ENCODE measurements around the gene CERS6. TPM values are rescaled to one million over a fixed set of nuclear protein-coding genes. Genes with fewer than 3 reads are reported as not detected.

The CERS6 gene
- total RNA-seq, 1 donor from 2014 or later = 55.3 TPM

DNA sequence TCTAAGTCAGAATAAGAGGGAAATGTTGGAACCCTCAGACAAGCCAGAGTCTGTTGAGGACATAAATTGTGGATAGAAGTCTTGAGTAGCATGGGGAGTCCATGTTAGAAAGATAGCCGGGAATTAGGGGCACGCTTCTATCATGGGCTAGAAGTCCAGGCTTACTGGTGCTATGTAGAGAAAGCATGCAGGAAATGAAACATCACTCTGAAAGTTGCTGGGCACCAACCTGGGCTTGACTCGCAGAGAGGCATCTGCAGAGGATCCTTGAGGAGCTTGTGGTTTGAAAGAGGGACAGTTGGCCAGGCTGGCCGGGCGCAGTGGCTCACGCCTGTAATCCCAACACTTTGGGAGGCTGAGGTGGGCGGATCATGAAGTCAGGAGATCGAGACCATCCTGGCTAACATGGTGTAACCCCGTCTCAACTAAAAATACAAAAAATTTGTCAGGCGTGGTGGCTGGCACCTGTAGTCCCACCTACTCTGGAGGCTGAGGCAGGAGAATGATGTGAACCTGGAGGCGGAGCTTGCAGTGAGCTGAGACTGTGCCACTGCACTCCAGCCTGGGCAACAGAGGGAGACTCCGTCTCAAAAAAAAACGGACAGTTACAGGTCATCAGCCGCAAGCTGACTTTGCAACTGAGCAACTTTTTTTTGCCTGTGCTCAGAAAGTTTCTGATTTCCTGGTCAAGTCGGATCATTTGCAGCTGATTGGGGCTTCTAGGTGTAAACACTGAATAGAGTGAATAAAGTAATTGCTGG is 24.9 kb downstream of the CERS6 start:
- H3K4me3 ChIP-seq (ENCODE audit: low read depth, low read length) = no peak overlapping the region
- no peaks in the 10 kb centered on the region for H3K27me3 ChIP-seq (ENCODE audit: control insufficient read depth, insufficient read depth, low read length)
- no peaks in the 10 kb centered on the region for H3K36me3 ChIP-seq (ENCODE audit: control insufficient read depth, insufficient read depth, low read length)
- no peak for DNase-seq (ENCODE audit: low read depth)
- no peak for FAIRE-seq
- TF ChIP-seq, protein P1, sequence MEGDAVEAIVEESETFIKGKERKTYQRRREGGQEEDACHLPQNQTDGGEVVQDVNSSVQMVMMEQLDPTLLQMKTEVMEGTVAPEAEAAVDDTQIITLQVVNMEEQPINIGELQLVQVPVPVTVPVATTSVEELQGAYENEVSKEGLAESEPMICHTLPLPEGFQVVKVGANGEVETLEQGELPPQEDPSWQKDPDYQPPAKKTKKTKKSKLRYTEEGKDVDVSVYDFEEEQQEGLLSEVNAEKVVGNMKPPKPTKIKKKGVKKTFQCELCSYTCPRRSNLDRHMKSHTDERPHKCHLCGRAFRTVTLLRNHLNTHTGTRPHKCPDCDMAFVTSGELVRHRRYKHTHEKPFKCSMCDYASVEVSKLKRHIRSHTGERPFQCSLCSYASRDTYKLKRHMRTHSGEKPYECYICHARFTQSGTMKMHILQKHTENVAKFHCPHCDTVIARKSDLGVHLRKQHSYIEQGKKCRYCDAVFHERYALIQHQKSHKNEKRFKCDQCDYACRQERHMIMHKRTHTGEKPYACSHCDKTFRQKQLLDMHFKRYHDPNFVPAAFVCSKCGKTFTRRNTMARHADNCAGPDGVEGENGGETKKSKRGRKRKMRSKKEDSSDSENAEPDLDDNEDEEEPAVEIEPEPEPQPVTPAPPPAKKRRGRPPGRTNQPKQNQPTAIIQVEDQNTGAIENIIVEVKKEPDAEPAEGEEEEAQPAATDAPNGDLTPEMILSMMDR (IDR thresholded peaks at IDR 0.05; ENCODE audit: insufficient read depth, low read length, severe bottlenecking) = no peak

DNA sequence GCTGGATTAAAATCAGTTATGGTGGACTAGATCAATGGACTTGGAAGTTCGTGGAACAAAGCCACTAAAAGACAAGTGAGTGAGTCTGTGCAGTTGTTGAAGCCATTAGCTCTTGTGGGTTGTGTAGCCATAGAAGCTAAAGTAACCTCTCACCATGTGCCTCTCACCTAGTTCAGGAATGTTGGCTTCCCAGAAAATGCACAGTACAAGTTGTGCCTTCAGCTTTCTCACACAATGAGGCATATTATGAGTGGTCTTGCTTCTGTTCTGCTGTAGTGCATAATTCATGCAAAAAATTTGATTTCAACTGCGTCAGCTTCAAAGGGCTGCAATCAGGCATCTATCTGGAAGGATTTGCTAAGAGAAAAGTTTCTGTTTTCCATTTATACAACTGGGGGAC is 26.2 kb downstream of the CERS6 start:
- no peak for FAIRE-seq

GRCh38 chr2:168482952-168483831 is 27.1 kb downstream of the CERS6 start:
- DNase-seq (ENCODE audit: low read depth) (no peak), FAIRE-seq (no peak)
- Histone ChIP-seq H3K4me3 (ENCODE audit: low read depth, low read length) (no peak overlapping the region), H3K36me3 (ENCODE audit: control insufficient read depth, insufficient read depth, low read length) (no peaks in the 10 kb centered on the region), H3K27me3 (ENCODE audit: control insufficient read depth, insufficient read depth, low read length) (no peaks in the 10 kb centered on the region)
- TF ChIP-seq, protein P1 (IDR thresholded peaks at IDR 0.05; ENCODE audit: insufficient read depth, low read length, severe bottlenecking) = no peak

More for the DNA sequence above, 26.2 kb downstream of the CERS6 start:
- Histone ChIP-seq H3K36me3 (ENCODE audit: control insufficient read depth, insufficient read depth, low read length) (no peaks in the 10 kb centered on the region), H3K4me3 (ENCODE audit: low read depth, low read length) (no peak overlapping the region), H3K27me3 (ENCODE audit: control insufficient read depth, insufficient read depth, low read length) (no peaks in the 10 kb centered on the region)
- DNase-seq (ENCODE audit: low read depth) = no peak
- TF ChIP-seq, protein P1 (IDR thresholded peaks at IDR 0.05; ENCODE audit: insufficient read depth, low read length, severe bottlenecking) = no peak

GRCh38 chr2:168486477-168486876 is 30.4 kb downstream of the CERS6 start:
- DNase-seq (ENCODE audit: low read depth) = no peak
- no peaks in the 10 kb centered on the region for H3K36me3 ChIP-seq (ENCODE audit: control insufficient read depth, insufficient read depth, low read length)
- TF ChIP-seq, protein P1 (IDR thresholded peaks at IDR 0.05; ENCODE audit: insufficient read depth, low read length, severe bottlenecking) = no peak
- no peak overlapping the region for H3K4me3 ChIP-seq (ENCODE audit: low read depth, low read length)
- no peaks in the 10 kb centered on the region for H3K27me3 ChIP-seq (ENCODE audit: control insufficient read depth, insufficient read depth, low read length)
- FAIRE-seq = no peak

GRCh38 chr2:168490015-168490874 is 34.2 kb downstream of the CERS6 start:
- Histone ChIP-seq H3K36me3 (ENCODE audit: control insufficient read depth, insufficient read depth, low read length) (no peaks in the 10 kb centered on the region), H3K4me3 (ENCODE audit: low read depth, low read length) (no peak overlapping the region), H3K27me3 (ENCODE audit: control insufficient read depth, insufficient read depth, low read length) (no peaks in the 10 kb centered on the region)
- DNase-seq (ENCODE audit: low read depth) = peak; percentile 63
- FAIRE-seq = no peak
- TF ChIP-seq, protein P1 (IDR thresholded peaks at IDR 0.05; ENCODE audit: insufficient read depth, low read length, severe bottlenecking) = no peak

Measured in bronchial epithelial cell (primary cell).